Esophagus muscularis mucosa (tissue), 2 donors: ENCODE measurements around the gene KCNK2.

ENCODE experiments used
- POLR2A ChIP-seq: fragments of 450-650 bp; IDR thresholded peaks from one replicate; pipeline ENCODE4 v1.6.1; 2017; ENCODE audit warnings: antibody characterized with exemption, moderate library complexity, mild to moderate bottlenecking, low read depth
- POLR2AphosphoS5 ChIP-seq, 2 donors: sonication (generic); formaldehyde crosslinking; IDR thresholded peaks; one replicate each; pipeline ENCODE4 v1.6.1; 2017; ENCODE audit warnings: antibody characterized with exemption in 2 of 2

DNA sequence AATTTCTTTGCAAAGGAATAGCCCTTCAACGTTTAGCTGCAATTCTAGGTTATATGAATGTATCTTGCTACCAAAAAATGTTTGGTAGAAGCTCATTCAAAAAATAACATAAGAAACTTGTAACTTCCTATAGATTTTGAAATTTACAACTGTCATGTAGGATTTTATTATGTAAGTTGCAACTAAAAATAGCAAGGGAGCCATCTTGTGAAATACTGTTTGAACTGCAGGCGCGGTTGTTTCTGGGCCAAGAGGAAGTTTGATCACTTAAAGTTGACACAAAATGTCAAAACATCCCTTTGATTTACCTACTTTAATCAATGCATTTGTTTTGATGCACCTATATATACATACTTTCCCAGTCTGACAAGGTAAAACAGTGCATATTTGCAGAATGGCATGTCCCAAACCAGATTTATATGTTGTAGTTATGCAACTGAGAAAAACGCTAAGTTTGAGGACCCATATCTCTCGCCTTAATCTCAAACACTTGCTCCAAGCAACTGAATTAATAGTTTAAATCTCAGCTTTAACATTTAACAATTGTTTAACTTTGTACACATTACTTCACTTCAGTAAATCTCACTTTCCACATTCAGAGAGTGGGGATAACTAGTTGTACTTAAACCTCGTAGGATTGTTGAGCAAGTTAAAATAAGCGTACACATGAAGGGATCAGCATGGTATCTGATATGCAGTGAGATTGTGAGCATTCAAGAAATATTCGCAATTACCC, 63.9 kb downstream of the KCNK2 start:
- TF ChIP-seq POLR2A (no peak), POLR2AphosphoS5 (IDR thresholded peaks at IDR 0.05) (no peak)
